ENCODE data around the gene SIGLEC5.

Gene SIGLEC5

GRCh38 chr19:51627491-51628138, 2.6 kb downstream of the SIGLEC5 start:
- no peak for DNase-seq (ENCODE audit: low spot score)

GRCh38 chr19:51626675-51627074, 3.5 kb downstream of the SIGLEC5 start:
- DNase-seq (ENCODE audit: low spot score) = no peak

GRCh38 chr19:51621178-51621577, 9.0 kb downstream of the SIGLEC5 start:
- no peak for DNase-seq (ENCODE audit: low spot score)

GRCh38 chr19:51615991-51616390, 14.2 kb downstream of the SIGLEC5 start:
- DNase-seq (ENCODE audit: low spot score) = no peak

GRCh38 chr19:51614789-51615188, 15.4 kb downstream of the SIGLEC5 start:
- no peak for DNase-seq (ENCODE audit: low spot score)

- DNase-seq (ENCODE audit: low spot score) = no peak
Observed at GRCh38 chr19:51610576-51610975, 19.6 kb downstream of the SIGLEC5 start.

- peak; percentile 82 for DNase-seq (ENCODE audit: low spot score)
Observed at GRCh38 chr19:51607920-51608562, 22.2 kb downstream of the SIGLEC5 start.

- DNase-seq (ENCODE audit: low spot score) = no peak
Observed at GRCh38 chr19:51607077-51607476, 23.1 kb downstream of the SIGLEC5 start.

GRCh38 chr19:51602189-51602854, 27.9 kb downstream of the SIGLEC5 start:
- DNase-seq (ENCODE audit: low spot score) = no peak

GRCh38 chr19:51600940-51601580, 29.1 kb downstream of the SIGLEC5 start:
- DNase-seq (ENCODE audit: low spot score) = no peak

GRCh38 chr19:51599084-51599483, 31.1 kb downstream of the SIGLEC5 start:
- DNase-seq (ENCODE audit: low spot score) = no peak

GRCh38 chr19:51598159-51598915, 31.9 kb downstream of the SIGLEC5 start:
- DNase-seq (ENCODE audit: low spot score) = no peak

- no peak for DNase-seq (ENCODE audit: low spot score)
Observed at GRCh38 chr19:51595190-51596175, 34.7 kb downstream of the SIGLEC5 start.

- DNase-seq (ENCODE audit: low spot score) = no peak
Observed at GRCh38 chr19:51594774-51595109, 35.5 kb downstream of the SIGLEC5 start.

GRCh38 chr19:51593969-51594773, 36.0 kb downstream of the SIGLEC5 start:
- DNase-seq (ENCODE audit: low spot score) = peak; percentile 100

- DNase-seq (ENCODE audit: low spot score) = no peak
Observed at GRCh38 chr19:51593138-51593890, 36.9 kb downstream of the SIGLEC5 start.

- DNase-seq (ENCODE audit: low spot score) = no peak
Observed at GRCh38 chr19:51592521-51592920, 37.7 kb downstream of the SIGLEC5 start.

GRCh38 chr19:51590441-51590840, 39.8 kb downstream of the SIGLEC5 start:
- no peak for DNase-seq (ENCODE audit: low spot score)

- no peak for DNase-seq (ENCODE audit: low spot score)
Observed at GRCh38 chr19:51589511-51589910, 40.7 kb downstream of the SIGLEC5 start.
